PC-9 (cell line): ENCODE measurements around the gene MLF2.

Source experiments
- EZH2 ChIP-seq: fragments of 200-600 bp; sonication (generic); IDR thresholded peaks from 2 replicates; pipeline ENCODE4 v1.8.0; 2017; ENCODE audit warnings: antibody characterized with exemption, low read depth
- TF ChIP-seq, protein P1 (sequence below): fragments of 200-600 bp; sonication (generic); conservative IDR thresholded peaks from 2 replicates; pipeline ENCODE4 v1.6.1; 2017; ENCODE audit warnings: mixed run types, antibody characterized with exemption, mild to moderate bottlenecking, moderate library complexity

DNA sequence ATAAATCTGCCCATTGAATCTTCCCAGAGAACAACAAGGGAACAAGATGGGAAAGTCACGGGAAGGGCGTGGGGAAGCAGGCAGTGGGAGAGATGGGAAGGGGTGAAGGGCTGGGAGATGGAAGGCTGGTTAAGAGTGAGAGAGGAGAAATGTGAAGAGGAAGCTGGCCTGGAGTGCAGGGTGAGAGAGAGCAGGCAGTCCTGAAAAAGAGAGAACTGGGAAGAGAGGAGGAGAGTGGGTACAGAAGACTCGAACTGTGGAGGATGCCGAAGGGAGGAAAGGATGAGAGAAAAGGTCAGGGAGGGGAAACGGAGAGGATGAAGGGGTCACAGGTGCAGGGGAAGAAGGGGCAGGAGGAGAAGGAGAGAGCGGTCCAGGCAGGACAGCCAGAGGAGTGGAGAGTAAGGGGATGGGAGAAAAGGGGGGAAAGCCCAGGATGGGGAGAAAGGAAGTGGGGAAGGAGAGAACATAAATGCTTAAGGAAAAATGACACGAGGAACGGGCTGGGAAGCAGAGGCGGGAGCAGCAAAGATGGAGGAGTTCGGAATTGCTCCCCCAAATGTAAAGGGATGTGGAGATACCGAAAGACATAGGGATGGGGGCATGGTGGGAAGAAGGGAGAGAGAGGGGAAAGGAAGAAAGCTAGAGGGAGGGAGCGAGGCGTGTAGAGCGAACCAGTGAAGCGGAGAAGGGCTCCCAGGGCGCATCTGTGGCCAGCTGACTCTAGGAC, 53.5 kb downstream of the MLF2 start:
- TF ChIP-seq, protein P1, sequence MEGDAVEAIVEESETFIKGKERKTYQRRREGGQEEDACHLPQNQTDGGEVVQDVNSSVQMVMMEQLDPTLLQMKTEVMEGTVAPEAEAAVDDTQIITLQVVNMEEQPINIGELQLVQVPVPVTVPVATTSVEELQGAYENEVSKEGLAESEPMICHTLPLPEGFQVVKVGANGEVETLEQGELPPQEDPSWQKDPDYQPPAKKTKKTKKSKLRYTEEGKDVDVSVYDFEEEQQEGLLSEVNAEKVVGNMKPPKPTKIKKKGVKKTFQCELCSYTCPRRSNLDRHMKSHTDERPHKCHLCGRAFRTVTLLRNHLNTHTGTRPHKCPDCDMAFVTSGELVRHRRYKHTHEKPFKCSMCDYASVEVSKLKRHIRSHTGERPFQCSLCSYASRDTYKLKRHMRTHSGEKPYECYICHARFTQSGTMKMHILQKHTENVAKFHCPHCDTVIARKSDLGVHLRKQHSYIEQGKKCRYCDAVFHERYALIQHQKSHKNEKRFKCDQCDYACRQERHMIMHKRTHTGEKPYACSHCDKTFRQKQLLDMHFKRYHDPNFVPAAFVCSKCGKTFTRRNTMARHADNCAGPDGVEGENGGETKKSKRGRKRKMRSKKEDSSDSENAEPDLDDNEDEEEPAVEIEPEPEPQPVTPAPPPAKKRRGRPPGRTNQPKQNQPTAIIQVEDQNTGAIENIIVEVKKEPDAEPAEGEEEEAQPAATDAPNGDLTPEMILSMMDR: no peak
- TF ChIP-seq EZH2: no peak
